Measurements from ENCODE around the gene RHD. TPM values are rescaled to one million over a fixed set of nuclear protein-coding genes. Genes with fewer than 3 reads are reported as not detected.
"Not testable (repeated sequence)": the region's sequence is repeated elsewhere in the genome, so short reads cannot be mapped to it uniquely, and the experiment has no call there.

RHD gene
- total RNA-seq, 4 donors from 2014 or later, result not detected

GRCh38 chr1:25309085-25309484, 36.8 kb downstream of the RHD start:
- 59% methylated on average over 1 of the region's 1 CpG for WGBS
- TF ChIP-seq POLR2AphosphoS5 (IDR thresholded peaks at IDR 0.05), result peak in 1 of 3 donors; percentile 46
- H3K4me1 ChIP-seq; H3K36me3 ChIP-seq; H3K9me3 ChIP-seq; H3K4me3 ChIP-seq; H3K27me3 ChIP-seq; H3K27ac ChIP-seq; DNase-seq (ENCODE audit: low spot score in 2 of 2): not testable (repeated sequence)

GRCh38 chr1:25309486-25309885, 37.2 kb downstream of the RHD start:
- not testable (repeated sequence) for H3K9me3 ChIP-seq; H3K4me1 ChIP-seq; DNase-seq (ENCODE audit: low spot score in 2 of 2); H3K27ac ChIP-seq; H3K27me3 ChIP-seq; H3K4me3 ChIP-seq; H3K36me3 ChIP-seq
- 72% methylated on average over 1 of the region's 1 CpG for WGBS

- not testable (repeated sequence) for H3K27ac ChIP-seq; H3K4me3 ChIP-seq; DNase-seq (ENCODE audit: low spot score in 2 of 2); H3K27me3 ChIP-seq; H3K9me3 ChIP-seq; H3K4me1 ChIP-seq
- peaks cover 10% of the 10 kb centered on the region for H3K36me3 ChIP-seq
Measured at GRCh38 chr1:25312806-25313470, 40.6 kb downstream of the RHD start.

DNA sequence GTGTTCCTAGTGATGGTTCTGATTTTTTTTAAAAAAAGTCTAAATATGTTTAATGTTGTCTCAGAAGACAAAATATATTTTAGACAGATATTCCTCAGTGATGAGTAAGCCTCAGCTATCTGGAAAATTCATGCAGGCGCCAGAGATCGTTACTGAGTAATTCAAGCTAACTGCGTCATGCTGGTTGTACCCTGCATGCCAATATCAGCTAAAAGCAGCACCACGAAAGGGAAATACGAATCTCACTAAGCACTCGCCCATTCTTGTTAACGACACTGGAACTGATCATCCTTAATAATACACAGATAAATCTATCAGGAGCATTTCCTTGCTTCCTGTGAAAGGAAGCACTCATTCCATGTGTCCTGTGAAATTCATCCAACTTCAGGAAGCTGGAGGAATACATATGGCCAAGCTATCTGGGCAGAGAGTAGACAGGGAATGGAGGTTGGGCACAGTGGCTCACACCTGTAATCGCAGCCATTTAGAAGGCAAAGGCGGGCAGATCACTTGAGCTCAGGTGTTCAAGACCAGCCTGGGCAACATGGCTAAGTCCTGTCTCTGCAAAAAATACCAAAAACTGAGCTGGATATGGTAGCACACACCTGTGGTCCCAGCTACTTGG, 48.1 kb downstream of the RHD start:
- WGBS, result 72% methylated on average over 9 of the region's 9 CpGs
- H3K27me3 ChIP-seq; H3K4me3 ChIP-seq; H3K4me1 ChIP-seq; H3K36me3 ChIP-seq; H3K9me3 ChIP-seq; DNase-seq (ENCODE audit: low spot score in 2 of 2): not testable (repeated sequence)
- H3K27ac ChIP-seq, result peak overlapping the region; percentile 45

- not testable (repeated sequence) for H3K4me3 ChIP-seq; H3K9me3 ChIP-seq; H3K36me3 ChIP-seq; DNase-seq (ENCODE audit: low spot score in 2 of 2); H3K4me1 ChIP-seq; H3K27ac ChIP-seq; H3K27me3 ChIP-seq
- 88% methylated on average over 7 of the region's 9 CpGs for WGBS
Measured at GRCh38 chr1:25322127-25322526, 49.8 kb downstream of the RHD start.

- not testable (repeated sequence) for DNase-seq (ENCODE audit: low spot score in 2 of 2); H3K9me3 ChIP-seq; H3K36me3 ChIP-seq; H3K4me3 ChIP-seq; H3K27ac ChIP-seq; H3K27me3 ChIP-seq; H3K4me1 ChIP-seq
- 83% methylated on average over 1 of the region's 3 CpGs for WGBS
Measured at GRCh38 chr1:25324407-25324806, 52.1 kb downstream of the RHD start.

DNA sequence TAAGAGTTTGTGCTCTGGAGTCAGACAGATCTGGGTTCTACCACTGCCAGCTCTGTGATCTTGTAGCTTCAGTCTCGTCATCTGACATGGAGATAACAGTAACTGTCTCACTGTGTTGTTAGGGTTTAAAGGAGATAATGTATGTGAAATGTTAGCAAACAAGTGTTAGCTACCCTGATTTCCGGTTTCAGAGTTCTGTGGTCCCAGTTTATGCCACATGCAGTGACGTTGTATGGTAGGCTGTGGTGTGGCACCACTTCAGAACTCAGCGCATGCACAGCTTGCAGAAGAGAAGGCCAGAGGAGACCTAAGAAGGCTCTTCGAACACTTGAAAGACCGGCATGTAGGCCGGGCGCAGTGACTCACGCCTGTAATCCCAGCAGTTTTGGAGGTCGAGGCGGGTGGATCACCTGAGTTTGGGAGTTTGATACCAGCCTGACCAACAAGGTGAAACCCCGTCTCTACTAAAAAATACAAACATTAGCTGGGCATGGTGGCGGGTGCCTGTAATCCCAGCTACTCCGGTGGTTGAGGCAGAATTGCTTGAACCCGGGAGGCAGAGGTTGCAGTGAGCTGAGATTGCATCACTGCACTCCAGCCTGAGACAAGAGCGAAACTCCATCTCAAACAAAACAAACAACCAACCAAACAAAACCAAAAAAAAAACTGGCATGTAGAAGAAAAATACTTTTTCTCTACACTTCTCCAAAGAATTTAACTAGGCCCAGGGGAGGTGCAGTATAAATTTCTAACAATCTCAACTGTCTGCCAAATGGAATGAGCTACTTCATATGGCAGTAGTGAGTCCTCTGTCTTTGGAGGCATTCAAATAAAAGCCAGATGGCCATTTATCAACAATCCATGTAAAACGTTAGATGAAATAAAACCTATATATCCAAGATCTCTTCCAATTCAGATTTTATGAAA, 55.8 kb downstream of the RHD start:
- WGBS, result no CpG with 5 or more reads among the region's 17 CpGs
- H3K36me3 ChIP-seq, result not testable (repeated sequence)

DNA sequence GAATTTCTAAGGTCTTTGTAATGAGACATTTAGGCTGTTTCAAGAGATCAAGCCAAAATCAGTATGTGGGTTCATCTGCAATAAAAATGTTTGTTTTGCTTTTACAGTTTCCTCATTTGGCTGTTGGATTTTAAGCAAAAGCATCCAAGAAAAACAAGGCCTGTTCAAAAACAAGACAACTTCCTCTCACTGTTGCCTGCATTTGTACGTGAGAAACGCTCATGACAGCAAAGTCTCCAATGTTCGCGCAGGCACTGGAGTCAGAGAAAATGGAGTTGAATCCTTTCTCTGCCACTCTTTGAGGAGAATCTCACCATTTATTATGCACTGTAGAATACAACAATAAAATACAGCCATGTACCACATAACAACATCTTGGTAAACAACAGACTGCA, 56.5 kb downstream of the RHD start:
- peaks cover 12% of the 10 kb centered on the region for H3K4me1 ChIP-seq
- WGBS, result 44% methylated on average over 4 of the region's 4 CpGs
- H3K27me3 ChIP-seq; H3K36me3 ChIP-seq; H3K4me3 ChIP-seq; DNase-seq (ENCODE audit: low spot score in 2 of 2); H3K9me3 ChIP-seq; H3K27ac ChIP-seq: not testable (repeated sequence)

More for the DNA sequence above, 55.8 kb downstream of the RHD start:
- not testable (repeated sequence) for H3K9me3 ChIP-seq; H3K27ac ChIP-seq; H3K4me3 ChIP-seq; H3K27me3 ChIP-seq; DNase-seq (ENCODE audit: low spot score in 2 of 2)
- H3K4me1 ChIP-seq, result peaks cover 12% of the 10 kb centered on the region

DNA sequence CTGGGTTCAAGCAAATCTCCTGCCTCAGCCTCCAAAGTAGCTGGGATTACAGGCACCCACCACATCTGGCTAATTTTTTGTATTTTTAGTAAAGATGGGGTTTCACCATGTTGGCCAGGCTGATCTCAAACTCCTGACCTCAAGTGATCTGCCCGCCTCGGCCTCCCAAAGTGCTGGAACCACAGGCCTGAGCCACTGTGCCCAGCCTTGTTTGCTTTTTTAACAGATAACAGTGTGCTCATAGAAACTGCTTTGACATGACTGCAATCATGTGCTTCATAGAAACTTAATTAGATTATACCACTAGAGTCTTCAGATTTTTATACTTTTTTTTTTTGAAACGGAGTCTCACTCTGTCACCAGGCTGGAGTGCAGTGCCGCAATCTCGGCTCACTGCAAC, 57.0 kb downstream of the RHD start:
- not testable (repeated sequence) for H3K27ac ChIP-seq; H3K27me3 ChIP-seq; H3K36me3 ChIP-seq; DNase-seq (ENCODE audit: low spot score in 2 of 2); H3K9me3 ChIP-seq; H3K4me3 ChIP-seq
- peaks cover 12% of the 10 kb centered on the region for H3K4me1 ChIP-seq
- 79% methylated on average over 5 of the region's 5 CpGs for WGBS

DNA sequence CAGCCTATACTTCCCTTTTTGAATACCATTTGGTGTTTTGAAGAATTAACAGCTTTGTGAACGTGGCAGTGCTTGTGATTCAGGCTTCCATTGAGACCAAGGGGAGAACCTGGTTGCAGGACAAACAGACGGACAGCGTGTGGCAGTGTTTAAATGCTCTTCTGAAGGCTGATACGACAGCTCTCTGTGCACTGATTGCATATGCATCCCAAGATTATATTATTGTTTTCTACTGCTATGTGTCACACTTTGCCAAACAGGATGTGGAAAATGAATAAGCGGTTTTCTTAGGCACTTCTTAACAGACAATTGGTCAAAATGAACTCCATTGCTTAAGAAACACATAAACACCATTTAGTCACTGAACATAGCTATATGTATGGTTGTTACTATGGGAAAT, 57.6 kb downstream of the RHD start:
- not testable (repeated sequence) for H3K36me3 ChIP-seq; H3K4me3 ChIP-seq; H3K9me3 ChIP-seq; DNase-seq (ENCODE audit: low spot score in 2 of 2); H3K27me3 ChIP-seq
- 55% methylated on average over 5 of the region's 5 CpGs for WGBS
- Histone ChIP-seq H3K4me1 (peaks cover 16% of the 10 kb centered on the region), H3K27ac (peak overlapping the region; percentile 14)

DNA sequence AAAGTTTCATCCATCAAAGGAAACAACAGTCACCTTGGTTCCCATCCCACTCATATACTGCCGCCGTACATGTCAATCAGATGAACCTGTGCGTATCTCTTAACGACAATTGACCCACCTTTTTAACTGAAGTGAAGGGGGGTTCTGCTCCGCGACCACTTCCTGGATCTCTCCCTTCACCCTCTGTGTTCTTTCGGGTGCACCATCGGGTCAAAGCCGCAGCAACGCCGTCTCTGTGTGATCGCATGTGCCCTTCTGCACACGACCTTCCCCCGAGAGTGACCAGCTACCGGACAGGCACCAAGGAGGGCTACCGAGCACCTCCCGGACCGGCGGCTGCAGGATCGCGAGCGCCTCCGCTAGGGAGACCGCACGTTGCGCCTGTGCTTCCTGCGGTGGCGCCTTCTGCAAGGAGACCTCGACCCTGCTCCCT, 64.6 kb downstream of the RHD start:
- WGBS, result 0% methylated on average over 8 of the region's 29 CpGs
- DNase-seq (ENCODE audit: low spot score in 2 of 2); H3K27me3 ChIP-seq; H3K27ac ChIP-seq; H3K9me3 ChIP-seq; H3K36me3 ChIP-seq: not testable (repeated sequence)
- peaks cover 31% of the 10 kb centered on the region for H3K4me1 ChIP-seq
- H3K4me3 ChIP-seq, result peak overlapping the region; percentile 72

GRCh38 chr1:25337483-25338187, 65.3 kb downstream of the RHD start:
- not testable (repeated sequence) for H3K9me3 ChIP-seq; DNase-seq (ENCODE audit: low spot score in 2 of 2)
- no CpG with 5 or more reads among the region's 39 CpGs for WGBS

More at GRCh38 chr1:25337483-25338187, 65.3 kb downstream of the RHD start:
- H3K27ac ChIP-seq, result peak overlapping the region; percentile 95
- H3K4me3 ChIP-seq, result peak overlapping the region; percentile 72
- not testable (repeated sequence) for H3K36me3 ChIP-seq, H3K27me3 ChIP-seq
- peaks cover 31% of the 10 kb centered on the region for H3K4me1 ChIP-seq
